Measurements from ENCODE around the gene SPTLC2.

- no peak for TF ChIP-seq CTCF (conservative IDR thresholded peaks at IDR 0.05)
- no peak for TF ChIP-seq EZH2 (IDR thresholded peaks at IDR 0.05; ENCODE audit: low read depth)
These were observed 32.8 kb downstream of the SPTLC2 start for GRCh38 chr14:77583657-77584056.

All from PC-9 (cell line).